Bronchial epithelial cell (primary cell): ENCODE results near the gene HAO2. TPM values are rescaled to one million over a fixed set of nuclear protein-coding genes. Genes with fewer than 3 reads are reported as not detected.

Source experiments
- DNase-seq: peaks from one replicate; pipeline ENCODE4 v3.0.0-alpha.2; 2010; ENCODE audit warnings: low read depth
- FAIRE-seq: peaks from 2 replicates; lab custom pipeline; 2011; peaks lifted over from hg19 to GRCh38; lab: Jason Lieb, UNC
- H3K27me3 ChIP-seq: 2 replicates; pipeline ENCODE4 v1.5.1; 2011; ENCODE audit warnings: low read length; ENCODE audit not compliant: control insufficient read depth, insufficient read depth
- H3K36me3 ChIP-seq: 2 replicates; pipeline ENCODE4 v1.5.1; 2011; ENCODE audit warnings: low read length; ENCODE audit not compliant: control insufficient read depth, insufficient read depth
- H3K4me3 ChIP-seq: 2 replicates; pipeline ENCODE4 v1.5.1; 2011; ENCODE audit warnings: mild to moderate bottlenecking, low read depth, low read length, control low read depth
- total RNA-seq: library from RNA; depleted of rRNA; stranded (reverse); fragments of >200 nt; gene quantifications from 2 replicates; pipeline ENCODE4 v1.2.1, GENCODE V29; 2014
- TF ChIP-seq, protein P1 (sequence below): IDR thresholded peaks from 2 replicates; pipeline ENCODE4 v1.5.1; 2011; ENCODE audit warnings: mild to moderate bottlenecking, moderate library complexity, low read length, control low read depth, inconsistent platforms; ENCODE audit not compliant: insufficient read depth, severe bottlenecking

HAO2 gene
- total RNA-seq, 1 donor from 2014 or later: not detected

DNA sequence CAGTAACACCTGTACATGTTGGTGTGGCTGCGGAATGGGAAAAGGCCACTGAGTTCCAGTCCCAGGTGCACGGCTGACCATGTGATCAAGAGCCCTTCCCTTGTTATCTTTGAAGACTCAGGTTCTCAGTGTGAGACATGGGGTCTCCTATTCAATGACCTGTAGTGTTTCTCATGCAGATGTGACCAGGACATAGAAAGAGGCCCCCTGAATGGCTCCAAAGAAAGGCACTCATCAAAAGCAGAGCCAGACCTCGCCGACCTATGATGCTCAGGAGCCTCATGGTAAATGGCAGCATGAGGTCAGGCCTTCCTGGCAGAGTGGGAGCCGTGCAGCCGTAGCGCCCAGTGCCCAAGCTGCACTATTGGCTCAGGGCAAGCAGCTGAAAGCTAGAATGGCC lies 42.3 kb upstream of the HAO2 start:
- TF ChIP-seq, protein P1, sequence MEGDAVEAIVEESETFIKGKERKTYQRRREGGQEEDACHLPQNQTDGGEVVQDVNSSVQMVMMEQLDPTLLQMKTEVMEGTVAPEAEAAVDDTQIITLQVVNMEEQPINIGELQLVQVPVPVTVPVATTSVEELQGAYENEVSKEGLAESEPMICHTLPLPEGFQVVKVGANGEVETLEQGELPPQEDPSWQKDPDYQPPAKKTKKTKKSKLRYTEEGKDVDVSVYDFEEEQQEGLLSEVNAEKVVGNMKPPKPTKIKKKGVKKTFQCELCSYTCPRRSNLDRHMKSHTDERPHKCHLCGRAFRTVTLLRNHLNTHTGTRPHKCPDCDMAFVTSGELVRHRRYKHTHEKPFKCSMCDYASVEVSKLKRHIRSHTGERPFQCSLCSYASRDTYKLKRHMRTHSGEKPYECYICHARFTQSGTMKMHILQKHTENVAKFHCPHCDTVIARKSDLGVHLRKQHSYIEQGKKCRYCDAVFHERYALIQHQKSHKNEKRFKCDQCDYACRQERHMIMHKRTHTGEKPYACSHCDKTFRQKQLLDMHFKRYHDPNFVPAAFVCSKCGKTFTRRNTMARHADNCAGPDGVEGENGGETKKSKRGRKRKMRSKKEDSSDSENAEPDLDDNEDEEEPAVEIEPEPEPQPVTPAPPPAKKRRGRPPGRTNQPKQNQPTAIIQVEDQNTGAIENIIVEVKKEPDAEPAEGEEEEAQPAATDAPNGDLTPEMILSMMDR: no peak
- no peaks in the 10 kb centered on the region for H3K27me3 ChIP-seq

DNA sequence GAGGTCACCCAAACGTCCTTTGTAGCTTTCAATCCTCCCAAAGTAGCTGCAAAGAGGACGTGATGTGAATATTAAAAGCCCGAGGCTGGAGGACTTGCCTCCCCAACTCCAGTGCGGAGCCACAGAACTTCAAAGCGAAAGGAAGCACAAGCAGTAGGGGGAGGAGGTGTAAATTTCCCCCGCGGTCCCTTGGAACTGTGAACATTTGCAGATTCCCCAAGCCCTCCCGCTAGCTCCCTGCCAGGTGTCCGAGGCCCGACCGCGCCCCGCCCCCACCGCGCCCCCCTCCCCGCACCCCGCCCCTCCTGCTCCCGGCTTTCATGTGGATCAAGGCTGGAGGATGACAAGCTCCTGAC lies 41.5 kb upstream of the HAO2 start:
- FAIRE-seq: no peak
- Histone ChIP-seq H3K27me3 (no peaks in the 10 kb centered on the region), H3K36me3 (no peaks in the 10 kb centered on the region), H3K4me3 (peak overlapping the region; percentile 13)
- TF ChIP-seq, protein P1: no peak
- no peak for DNase-seq

More for the DNA sequence above, 42.3 kb upstream of the HAO2 start:
- DNase-seq: no peak
- no peaks in the 10 kb centered on the region for H3K36me3 ChIP-seq
- H3K4me3 ChIP-seq: no peak overlapping the region
- FAIRE-seq: no peak

DNA sequence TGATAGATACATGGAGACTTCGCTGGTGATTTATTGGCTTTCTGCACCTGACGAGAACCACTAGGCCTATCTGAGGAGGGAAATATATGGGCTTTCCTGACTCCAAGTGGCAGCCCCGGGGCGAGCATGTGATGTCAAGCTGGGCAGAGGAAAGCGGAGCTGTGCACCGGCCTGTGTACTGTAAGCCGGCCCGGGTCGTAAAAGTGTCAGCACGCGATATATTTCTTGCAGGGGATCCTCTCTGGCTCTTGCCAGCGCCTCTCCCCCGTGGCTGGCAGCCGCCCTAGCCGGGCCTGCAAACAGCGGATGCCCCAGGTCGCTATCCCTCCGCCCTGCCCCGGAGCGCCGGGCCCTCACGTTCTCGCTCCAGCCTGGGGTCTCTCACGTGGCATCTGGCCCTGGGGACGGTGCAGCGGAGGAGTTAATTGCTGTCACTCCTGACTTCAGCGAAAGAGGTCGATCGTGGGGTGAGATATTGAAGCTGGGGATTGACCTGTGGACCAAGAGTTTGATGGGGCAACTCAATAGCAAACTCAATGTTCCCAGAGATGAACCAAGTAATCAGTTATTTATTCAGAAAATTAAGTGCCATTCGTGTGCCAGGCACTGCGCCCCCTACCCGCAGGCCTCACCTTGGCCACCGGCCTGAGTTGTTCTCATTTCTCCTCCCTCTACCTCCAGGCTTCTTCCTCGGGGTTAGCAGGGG lies 41.0 kb upstream of the HAO2 start:
- no peaks in the 10 kb centered on the region for H3K27me3 ChIP-seq
- DNase-seq (no peak), FAIRE-seq (no peak)
- TF ChIP-seq, protein P1: peak; percentile 39
- peak overlapping the region; percentile 20 for H3K4me3 ChIP-seq
- no peaks in the 10 kb centered on the region for H3K36me3 ChIP-seq

DNA sequence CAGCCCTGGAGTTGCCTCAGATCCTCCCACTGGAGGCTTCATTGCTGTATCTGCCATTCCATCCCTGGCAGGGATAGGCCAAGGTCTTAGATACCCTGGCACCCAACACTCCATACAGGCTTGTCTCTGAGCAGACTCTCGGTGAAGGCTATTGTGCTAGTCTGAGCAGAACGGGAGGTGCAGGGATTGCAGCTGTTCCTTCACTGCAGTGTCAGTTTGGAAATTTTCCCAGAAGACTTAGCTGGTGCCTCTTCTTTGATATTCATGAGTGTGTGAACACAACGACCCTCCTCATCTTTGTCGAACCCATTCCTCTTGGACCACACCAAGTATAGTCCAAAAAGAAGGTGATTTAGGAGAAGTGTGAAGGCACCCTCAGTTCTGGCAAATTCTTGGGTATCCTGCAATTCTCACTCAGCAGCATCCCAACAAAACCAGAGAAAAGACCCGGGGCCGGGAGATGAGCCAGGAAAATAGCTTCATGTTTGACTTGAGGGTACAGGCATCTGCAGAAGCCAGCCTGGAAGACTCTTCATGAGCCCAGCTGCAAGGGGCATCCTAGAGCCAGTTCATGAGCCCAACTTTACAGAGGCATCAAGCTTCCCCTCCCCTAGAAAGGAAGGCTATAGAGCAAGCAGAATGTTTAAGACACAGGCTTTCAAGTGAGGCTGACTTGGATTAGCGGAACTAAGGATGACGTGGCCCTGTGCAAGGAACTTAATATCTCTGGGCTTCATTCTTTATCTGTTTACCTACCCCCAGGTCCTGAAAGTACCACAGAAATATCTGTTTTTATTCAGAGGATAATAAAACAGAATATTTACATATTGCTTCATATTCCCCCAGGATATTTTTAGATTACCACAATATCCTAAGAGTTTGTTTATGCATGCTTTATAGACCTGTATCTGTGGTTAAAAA lies 38.8 kb upstream of the HAO2 start:
- H3K36me3 ChIP-seq: no peaks in the 10 kb centered on the region
- no peaks in the 10 kb centered on the region for H3K27me3 ChIP-seq
- TF ChIP-seq, protein P1: no peak
- FAIRE-seq (no peak), DNase-seq (peak; percentile 39)
- no peak overlapping the region for H3K4me3 ChIP-seq

DNA sequence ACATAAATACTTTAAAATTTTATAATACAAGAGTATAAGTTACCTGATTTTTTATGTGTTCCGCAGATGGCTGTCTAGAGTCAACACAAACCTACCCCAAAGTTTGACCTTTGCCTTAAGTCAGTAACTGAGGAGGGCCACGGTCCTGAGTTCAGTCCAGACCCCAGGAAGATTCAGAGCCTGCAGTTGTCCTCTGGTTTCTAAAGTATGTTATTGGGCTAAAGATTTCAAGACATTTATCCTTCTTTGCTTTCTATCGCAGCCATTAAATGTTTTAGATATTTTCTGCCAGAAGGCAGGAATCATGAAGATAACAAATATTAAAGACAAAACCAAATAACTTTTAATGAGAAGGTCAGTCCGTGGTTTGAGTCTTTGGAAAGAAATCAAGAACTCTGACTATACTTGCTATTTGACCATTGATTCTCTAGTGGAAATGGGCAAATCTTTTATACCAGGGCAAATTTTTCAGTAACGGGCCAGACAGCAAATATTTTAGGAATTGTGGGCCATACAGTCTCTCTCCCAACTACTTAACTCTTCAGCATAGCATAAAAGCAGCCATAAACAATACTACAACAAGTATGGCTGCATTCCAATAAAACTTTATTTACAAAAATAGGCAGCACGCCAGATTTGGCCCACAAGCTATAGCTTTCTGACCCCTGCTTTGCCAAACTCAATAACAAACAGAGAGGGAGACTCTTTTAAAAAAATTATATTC lies 38.0 kb upstream of the HAO2 start:
- no peaks in the 10 kb centered on the region for H3K36me3 ChIP-seq
- FAIRE-seq (no peak), DNase-seq (no peak)
- no peak overlapping the region for H3K4me3 ChIP-seq
- TF ChIP-seq, protein P1: no peak
- no peaks in the 10 kb centered on the region for H3K27me3 ChIP-seq
